Liver (tissue), 9 donors: ENCODE data around the gene WNT7B. TPM values are rescaled to one million over a fixed set of nuclear protein-coding genes. Genes with fewer than 3 reads are reported as not detected.
A peak's percentile ranks its signal among the peaks of the same experiment; 100 is the strongest.

Source experiments
- DNase-seq: peaks from one replicate; pipeline ENCODE4 v3.0.0-alpha.2; 2017; ENCODE audit warnings: low spot score
- H3K27ac ChIP-seq, 2 donors: one replicate each; pipeline ENCODE4 v1.7.0; 2013; ENCODE audit warnings: inconsistent platforms in 2 of 2, low read length in 2 of 2, control low read depth in 1 of 2, low read depth in 1 of 2, mild to moderate bottlenecking in 1 of 2
- H3K27me3 ChIP-seq, 4 donors: one replicate each; pipeline versions ENCODE4 v1.6.1 to v1.7.0; 2013; ENCODE audit warnings: low read length in 3 of 4, inconsistent platforms in 1 of 4, mild to moderate bottlenecking in 1 of 4, moderate library complexity in 1 of 4; ENCODE audit not compliant: control insufficient read depth in 4 of 4, insufficient read depth in 4 of 4
- H3K36me3 ChIP-seq, 4 donors: one replicate each; pipeline versions ENCODE4 v1.6.1 to v1.7.0; 2013; ENCODE audit warnings: low read length in 3 of 4, mild to moderate bottlenecking in 3 of 4, low read depth in 1 of 4, moderate library complexity in 1 of 4; ENCODE audit not compliant: control insufficient read depth in 4 of 4, insufficient read depth in 3 of 4
- H3K4me1 ChIP-seq, 4 donors: one replicate each; pipeline versions ENCODE4 v1.6.1 to v1.7.0; 2013; ENCODE audit warnings: low read length in 3 of 4, mild to moderate bottlenecking in 3 of 4, moderate library complexity in 1 of 4; ENCODE audit not compliant: control insufficient read depth in 4 of 4, insufficient read depth in 4 of 4
- H3K4me3 ChIP-seq, 3 donors: one replicate each; pipeline versions ENCODE4 v1.6.1 to v1.7.0; 2013; ENCODE audit warnings: low read length in 3 of 3, control low read depth in 1 of 3, low read depth in 1 of 3, mild to moderate bottlenecking in 1 of 3
- H3K9ac ChIP-seq, 2 donors: one replicate each; pipeline ENCODE4 v1.7.0; 2013; ENCODE audit warnings: low read length in 2 of 2, mild to moderate bottlenecking in 2 of 2, moderate library complexity in 2 of 2, control low read depth in 1 of 2, low read depth in 1 of 2
- H3K9me3 ChIP-seq, 4 donors: one replicate each; pipeline versions ENCODE4 v1.6.1 to v1.7.0; 2013; ENCODE audit warnings: low read length in 3 of 4; ENCODE audit not compliant: control insufficient read depth in 4 of 4
- FOXA2 ChIP-seq: IDR thresholded peaks from 2 replicates; pipeline ENCODE4 v1.6.1; 2016; ENCODE audit warnings: antibody characterized with exemption
- GABPA ChIP-seq, 2 donors: IDR thresholded peaks in 1 of 2; conservative IDR thresholded peaks in 1 of 2; 2 replicates each; pipeline ENCODE4 v1.6.1; 2016; ENCODE audit warnings: antibody characterized with exemption in 2 of 2, mild to moderate bottlenecking in 1 of 2, moderate library complexity in 1 of 2
- HNF4A ChIP-seq, 2 donors: conservative IDR thresholded peaks; 2 replicates each; pipeline ENCODE4 v1.6.1; 2016; ENCODE audit warnings: antibody characterized with exemption in 2 of 2, mild to moderate bottlenecking in 2 of 2
- HNF4G ChIP-seq: IDR thresholded peaks from 2 replicates; pipeline ENCODE4 v1.6.1; 2016; ENCODE audit warnings: antibody characterized with exemption
- JUND ChIP-seq, 2 donors: IDR thresholded peaks; 2 replicates each; pipeline ENCODE4 v1.6.1; 2016; ENCODE audit warnings: antibody characterized with exemption in 2 of 2
- NR2F2 ChIP-seq: IDR thresholded peaks from 2 replicates; pipeline ENCODE4 v1.6.1; 2016; ENCODE audit warnings: antibody characterized with exemption
- RAD21 ChIP-seq, 2 donors: IDR thresholded peaks; 2 replicates each; pipeline ENCODE4 v1.6.1; 2016; ENCODE audit warnings: antibody characterized with exemption in 2 of 2, mild to moderate bottlenecking in 2 of 2
- RXRA ChIP-seq, 2 donors: IDR thresholded peaks; 2 replicates each; pipeline ENCODE4 v1.6.1; 2017 to 2018; ENCODE audit warnings: antibody characterized with exemption in 2 of 2, mild to moderate bottlenecking in 1 of 2
- SP1 ChIP-seq: IDR thresholded peaks from 2 replicates; pipeline ENCODE4 v1.6.1; 2018; ENCODE audit warnings: antibody characterized with exemption, mild to moderate bottlenecking
- TAF1 ChIP-seq: conservative IDR thresholded peaks from 2 replicates; pipeline ENCODE4 v1.6.1; 2016; ENCODE audit warnings: antibody characterized with exemption, mild to moderate bottlenecking
- YY1 ChIP-seq: IDR thresholded peaks from 2 replicates; pipeline ENCODE4 v1.6.1; 2016; ENCODE audit warnings: antibody characterized with exemption, mild to moderate bottlenecking
- WGBS: extraction: QIAGEN DNeasy Blood & Tissue Kit; methylation state at CpG from one replicate; pipeline ENCODE4 v1.1.7; 2013; 5-methylcytosine and 5-hydroxymethylcytosine counted together
- polyA plus RNA-seq, 2 donors: library from polyadenylated mRNA; stranded (reverse) in 1 of 2; unstranded in 1 of 2; fragments of 200-250 nt in 1 of 2; fragments of >200 nt in 1 of 2; fragmentation: Nextera tagmentation in 1 of 2; extraction: Ambion mirVana in 1 of 2; gene quantifications; one replicate each; pipeline versions ENCODE4 v1.2.1 to v1.2.3, GENCODE V29; 2013 to 2015
- total RNA-seq, 2 donors: library from RNA; depleted of rRNA; stranded (reverse); fragments of >200 nt; gene quantifications; one replicate each; pipeline ENCODE4 v1.2.3, GENCODE V29; 2014
- TF ChIP-seq, protein P1 (sequence below): IDR thresholded peaks from 2 replicates; pipeline ENCODE4 v1.6.1; 2016; ENCODE audit warnings: antibody characterized with exemption
- TF ChIP-seq, protein P2 (sequence below): fragments of 150-350 bp; IDR thresholded peaks from 2 replicates; pipeline ENCODE4 v1.5.1; 2017; ENCODE audit warnings: improper control_type of control experiment, low read depth, low read length; ENCODE audit not compliant: missing input control
- TF ChIP-seq, protein P3 (sequence below): IDR thresholded peaks from 2 replicates; pipeline ENCODE4 v1.6.1; 2016; ENCODE audit warnings: antibody characterized with exemption
- TF ChIP-seq, protein P4 (sequence below): IDR thresholded peaks from 2 replicates; pipeline ENCODE4 v1.6.1; 2016; ENCODE audit warnings: antibody characterized with exemption
- TF ChIP-seq, protein P5 (sequence below): IDR thresholded peaks from 2 replicates; pipeline ENCODE4 v1.6.1; 2016; ENCODE audit warnings: antibody characterized with exemption, mild to moderate bottlenecking
- donor health status: healthy.
- donor health status: healthy.
- donor health status: healthy.
- donor health status: healthy.
- donor health status: healthy.

Gene WNT7B
- total and polyA plus RNA-seq, 4 donors, result 0.06 to 0.28 TPM; not detected in 2

DNA sequence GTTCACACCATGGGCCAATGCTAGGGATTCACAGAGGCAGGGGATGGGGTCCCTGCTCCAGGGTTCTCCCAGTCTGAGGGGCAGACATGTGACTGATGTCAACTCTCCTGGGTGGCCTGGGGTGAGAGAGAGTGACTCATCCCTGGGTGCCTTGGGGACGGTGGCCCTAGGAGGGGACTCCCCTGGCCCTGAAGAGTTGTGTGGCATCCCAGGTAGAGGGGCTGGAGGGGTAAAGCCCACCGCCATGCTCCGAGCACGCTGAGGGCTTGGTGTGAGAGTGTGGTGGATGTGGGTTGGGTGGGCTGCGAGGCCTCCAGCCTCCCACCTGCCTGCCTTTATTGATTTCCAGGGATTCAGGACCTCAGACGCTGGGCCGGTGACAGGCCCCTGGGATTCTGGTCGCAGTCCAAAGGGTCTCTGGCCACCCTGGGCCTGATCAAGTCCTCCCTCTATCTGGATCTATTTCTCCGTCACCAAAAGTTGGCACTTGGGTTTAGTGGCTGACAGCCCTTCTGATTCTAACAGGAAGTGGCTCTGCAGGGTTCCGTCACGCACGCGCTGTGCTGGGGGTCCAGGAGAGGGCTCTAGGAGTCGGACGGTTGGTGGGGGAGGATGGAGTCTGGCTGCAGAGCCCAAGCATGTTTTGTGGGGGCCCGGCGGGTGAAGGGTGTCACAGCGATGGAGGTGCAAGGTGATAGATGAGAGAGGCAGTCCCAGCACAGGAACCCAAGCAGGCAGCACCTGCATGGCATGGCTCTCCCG lies 27.3 kb upstream of the WNT7B start (continued):
- TF ChIP-seq SP1 (no peak), NR2F2 (no peak)
- TF ChIP-seq, protein P1, sequence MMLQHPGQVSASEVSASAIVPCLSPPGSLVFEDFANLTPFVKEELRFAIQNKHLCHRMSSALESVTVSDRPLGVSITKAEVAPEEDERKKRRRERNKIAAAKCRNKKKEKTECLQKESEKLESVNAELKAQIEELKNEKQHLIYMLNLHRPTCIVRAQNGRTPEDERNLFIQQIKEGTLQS, result no peak

DNA sequence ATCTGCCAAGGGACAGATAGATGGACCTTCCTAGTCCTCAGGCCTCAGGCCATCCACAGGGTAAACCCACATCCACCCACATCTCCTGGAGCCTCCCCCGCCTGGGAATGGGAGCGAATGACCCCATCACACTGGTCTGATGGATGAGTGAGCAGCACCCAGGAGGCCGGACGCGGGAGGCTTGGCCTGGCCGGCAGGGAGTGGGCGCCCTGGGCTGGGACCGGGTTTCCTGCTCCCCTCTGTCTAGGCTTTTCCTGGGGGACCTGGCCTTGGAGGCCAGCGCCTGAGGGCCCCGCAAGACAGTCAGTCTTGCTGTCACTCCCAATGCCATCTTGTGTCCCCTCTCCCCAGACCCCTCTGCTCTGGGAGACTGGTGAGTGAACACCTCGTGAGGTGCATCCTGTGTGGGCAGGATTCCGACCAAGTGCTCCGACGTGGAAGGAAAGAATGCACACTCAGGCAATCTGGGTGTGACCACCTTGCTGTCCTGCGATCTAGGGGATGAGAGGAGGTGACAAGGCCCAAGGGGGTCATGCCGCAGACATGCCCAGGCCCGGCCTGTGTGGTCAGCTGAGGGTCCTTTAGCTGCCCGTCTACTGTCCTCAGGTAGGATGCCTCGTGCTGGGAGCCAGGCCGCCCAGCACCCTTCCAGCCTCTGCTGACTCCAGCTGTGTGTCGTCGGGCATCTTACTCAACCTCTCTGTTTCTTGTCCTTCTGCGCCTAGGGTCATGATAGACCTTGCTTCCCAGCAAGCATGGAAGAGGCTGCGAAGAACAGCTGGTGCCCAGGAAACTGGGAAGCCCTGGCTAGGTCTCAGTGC lies 26.5 kb upstream of the WNT7B start:
- peak overlapping the region in 1 of 2 donors; percentile 52 for H3K27ac ChIP-seq
- no peaks in the 10 kb centered on the region for H3K36me3 ChIP-seq
- no peaks in the 10 kb centered on the region for H3K9me3 ChIP-seq
- H3K27me3 ChIP-seq, result no peaks in the 10 kb centered on the region
- no peak overlapping the region for H3K4me3 ChIP-seq
- peaks cover 2 to 19% (median 8%) of the 10 kb centered on the region in 4 donors for H3K4me1 ChIP-seq
- 90% methylated on average over 24 of the region's 24 CpGs for WGBS
- TF ChIP-seq, protein P2, sequence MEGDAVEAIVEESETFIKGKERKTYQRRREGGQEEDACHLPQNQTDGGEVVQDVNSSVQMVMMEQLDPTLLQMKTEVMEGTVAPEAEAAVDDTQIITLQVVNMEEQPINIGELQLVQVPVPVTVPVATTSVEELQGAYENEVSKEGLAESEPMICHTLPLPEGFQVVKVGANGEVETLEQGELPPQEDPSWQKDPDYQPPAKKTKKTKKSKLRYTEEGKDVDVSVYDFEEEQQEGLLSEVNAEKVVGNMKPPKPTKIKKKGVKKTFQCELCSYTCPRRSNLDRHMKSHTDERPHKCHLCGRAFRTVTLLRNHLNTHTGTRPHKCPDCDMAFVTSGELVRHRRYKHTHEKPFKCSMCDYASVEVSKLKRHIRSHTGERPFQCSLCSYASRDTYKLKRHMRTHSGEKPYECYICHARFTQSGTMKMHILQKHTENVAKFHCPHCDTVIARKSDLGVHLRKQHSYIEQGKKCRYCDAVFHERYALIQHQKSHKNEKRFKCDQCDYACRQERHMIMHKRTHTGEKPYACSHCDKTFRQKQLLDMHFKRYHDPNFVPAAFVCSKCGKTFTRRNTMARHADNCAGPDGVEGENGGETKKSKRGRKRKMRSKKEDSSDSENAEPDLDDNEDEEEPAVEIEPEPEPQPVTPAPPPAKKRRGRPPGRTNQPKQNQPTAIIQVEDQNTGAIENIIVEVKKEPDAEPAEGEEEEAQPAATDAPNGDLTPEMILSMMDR, result no peak
- no peak for TF ChIP-seq FOXA2
- TF ChIP-seq RAD21 (IDR thresholded peaks at IDR 0.05), result no peak
- no peak for DNase-seq
- no peak overlapping the region for H3K9ac ChIP-seq

DNA sequence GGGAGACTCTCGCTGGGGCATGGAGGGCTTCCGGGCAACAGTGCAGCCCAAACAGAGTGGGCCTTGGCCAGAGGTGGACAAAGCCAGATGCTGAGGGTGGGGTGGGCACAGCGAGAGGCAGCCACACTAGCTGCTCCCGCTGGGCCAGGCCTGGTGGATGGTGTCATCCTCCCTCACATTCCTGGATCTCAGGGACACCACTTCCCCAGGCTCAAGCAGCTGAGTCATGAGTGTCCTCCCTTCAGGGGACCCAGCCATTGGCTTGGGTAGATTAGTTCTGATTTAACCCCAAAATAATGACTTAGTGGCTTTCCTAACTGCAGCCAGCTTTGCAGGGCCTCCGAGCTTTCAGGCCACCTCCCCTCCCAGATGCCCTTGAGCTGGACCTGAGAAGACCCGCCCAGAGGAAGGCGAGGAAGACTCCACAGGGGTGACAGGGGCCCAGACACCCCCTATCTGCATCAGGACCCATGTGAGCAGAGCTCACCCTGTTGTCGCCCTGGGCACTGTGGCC lies 25.9 kb upstream of the WNT7B start:
- Histone ChIP-seq H3K4me3 (no peak overlapping the region), H3K36me3 (no peaks in the 10 kb centered on the region), H3K27ac (peak overlapping the region in 1 of 2 donors; percentile 52), H3K9ac (no peak overlapping the region), H3K4me1 (peaks cover 2 to 24% (median 8%) of the 10 kb centered on the region in 4 donors), H3K9me3 (no peaks in the 10 kb centered on the region), H3K27me3 (no peaks in the 10 kb centered on the region)
- TF ChIP-seq, protein P3, sequence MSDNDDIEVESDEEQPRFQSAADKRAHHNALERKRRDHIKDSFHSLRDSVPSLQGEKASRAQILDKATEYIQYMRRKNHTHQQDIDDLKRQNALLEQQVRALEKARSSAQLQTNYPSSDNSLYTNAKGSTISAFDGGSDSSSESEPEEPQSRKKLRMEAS, result no peak
- TF ChIP-seq, protein P4, sequence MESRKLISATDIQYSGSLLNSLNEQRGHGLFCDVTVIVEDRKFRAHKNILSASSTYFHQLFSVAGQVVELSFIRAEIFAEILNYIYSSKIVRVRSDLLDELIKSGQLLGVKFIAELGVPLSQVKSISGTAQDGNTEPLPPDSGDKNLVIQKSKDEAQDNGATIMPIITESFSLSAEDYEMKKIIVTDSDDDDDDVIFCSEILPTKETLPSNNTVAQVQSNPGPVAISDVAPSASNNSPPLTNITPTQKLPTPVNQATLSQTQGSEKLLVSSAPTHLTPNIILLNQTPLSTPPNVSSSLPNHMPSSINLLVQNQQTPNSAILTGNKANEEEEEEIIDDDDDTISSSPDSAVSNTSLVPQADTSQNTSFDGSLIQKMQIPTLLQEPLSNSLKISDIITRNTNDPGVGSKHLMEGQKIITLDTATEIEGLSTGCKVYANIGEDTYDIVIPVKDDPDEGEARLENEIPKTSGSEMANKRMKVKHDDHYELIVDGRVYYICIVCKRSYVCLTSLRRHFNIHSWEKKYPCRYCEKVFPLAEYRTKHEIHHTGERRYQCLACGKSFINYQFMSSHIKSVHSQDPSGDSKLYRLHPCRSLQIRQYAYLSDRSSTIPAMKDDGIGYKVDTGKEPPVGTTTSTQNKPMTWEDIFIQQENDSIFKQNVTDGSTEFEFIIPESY, result no peak
- TF ChIP-seq RAD21 (IDR thresholded peaks at IDR 0.05) (no peak), TAF1 (no peak), FOXA2 (no peak), NR2F2 (no peak), HNF4G (no peak), RXRA (IDR thresholded peaks at IDR 0.05) (no peak), HNF4A (conservative IDR thresholded peaks at IDR 0.05) (no peak), JUND (IDR thresholded peaks at IDR 0.05) (no peak), YY1 (no peak), GABPA (IDR thresholded peaks at IDR 0.05 in 1 of 2, conservative IDR thresholded peaks at IDR 0.05 in 1 of 2) (no peak)
- TF ChIP-seq, protein P5, sequence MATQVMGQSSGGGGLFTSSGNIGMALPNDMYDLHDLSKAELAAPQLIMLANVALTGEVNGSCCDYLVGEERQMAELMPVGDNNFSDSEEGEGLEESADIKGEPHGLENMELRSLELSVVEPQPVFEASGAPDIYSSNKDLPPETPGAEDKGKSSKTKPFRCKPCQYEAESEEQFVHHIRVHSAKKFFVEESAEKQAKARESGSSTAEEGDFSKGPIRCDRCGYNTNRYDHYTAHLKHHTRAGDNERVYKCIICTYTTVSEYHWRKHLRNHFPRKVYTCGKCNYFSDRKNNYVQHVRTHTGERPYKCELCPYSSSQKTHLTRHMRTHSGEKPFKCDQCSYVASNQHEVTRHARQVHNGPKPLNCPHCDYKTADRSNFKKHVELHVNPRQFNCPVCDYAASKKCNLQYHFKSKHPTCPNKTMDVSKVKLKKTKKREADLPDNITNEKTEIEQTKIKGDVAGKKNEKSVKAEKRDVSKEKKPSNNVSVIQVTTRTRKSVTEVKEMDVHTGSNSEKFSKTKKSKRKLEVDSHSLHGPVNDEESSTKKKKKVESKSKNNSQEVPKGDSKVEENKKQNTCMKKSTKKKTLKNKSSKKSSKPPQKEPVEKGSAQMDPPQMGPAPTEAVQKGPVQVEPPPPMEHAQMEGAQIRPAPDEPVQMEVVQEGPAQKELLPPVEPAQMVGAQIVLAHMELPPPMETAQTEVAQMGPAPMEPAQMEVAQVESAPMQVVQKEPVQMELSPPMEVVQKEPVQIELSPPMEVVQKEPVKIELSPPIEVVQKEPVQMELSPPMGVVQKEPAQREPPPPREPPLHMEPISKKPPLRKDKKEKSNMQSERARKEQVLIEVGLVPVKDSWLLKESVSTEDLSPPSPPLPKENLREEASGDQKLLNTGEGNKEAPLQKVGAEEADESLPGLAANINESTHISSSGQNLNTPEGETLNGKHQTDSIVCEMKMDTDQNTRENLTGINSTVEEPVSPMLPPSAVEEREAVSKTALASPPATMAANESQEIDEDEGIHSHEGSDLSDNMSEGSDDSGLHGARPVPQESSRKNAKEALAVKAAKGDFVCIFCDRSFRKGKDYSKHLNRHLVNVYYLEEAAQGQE, result no peak
- TF ChIP-seq, protein P2, result no peak
- DNase-seq, result no peak
- 84% methylated on average over 8 of the region's 8 CpGs for WGBS
